WTC11 (cell line): ENCODE data around the gene AFF2. TPM values are rescaled to one million over a fixed set of nuclear protein-coding genes. Genes with fewer than 3 reads are reported as not detected.

ENCODE experiments used
- ATAC-seq: fragments of 200-7000 bp; cut with Tn5 transposase; 2 replicates; pipeline ENCODE4 v1.10.0; 2021; ENCODE audit warnings: mild to moderate bottlenecking, moderate library complexity
- CTCF ChIA-PET: fragments of 300-600 bp; sonication (Branson Sonifier 250); formaldehyde crosslinking; loops from one replicate; lab custom pipeline; 2021; ENCODE audit warnings: antibody characterized with exemption; lab: Charles Lee
- POLR2A ChIA-PET: fragments of 350-600 bp; sonication (Branson Sonifier 250); formaldehyde crosslinking; loops from one replicate; lab custom pipeline; 2021; ENCODE audit warnings: antibody characterized with exemption; lab: Charles Lee
- DNase-seq: peaks from one replicate; pipeline ENCODE4 v3.0.0; 2021; ENCODE audit warnings: low spot score
- H3K27ac Mint-ChIP-seq: 2 replicates; pipeline ENCODE4 v1.8.0; 2021; ENCODE audit warnings: mixed read lengths
- H3K27me3 Mint-ChIP-seq: 2 replicates; pipeline ENCODE4 v1.8.0; 2021; ENCODE audit warnings: low read depth, mild to moderate bottlenecking, moderate library complexity, mixed read lengths
- H3K36me3 Mint-ChIP-seq: 2 replicates; pipeline ENCODE4 v1.8.0; 2021; ENCODE audit warnings: mixed read lengths
- H3K4me1 Mint-ChIP-seq: 2 replicates; pipeline ENCODE4 v1.8.0; 2022; ENCODE audit warnings: mixed read lengths
- H3K4me3 Mint-ChIP-seq: 2 replicates; pipeline ENCODE4 v1.8.0; 2021; ENCODE audit warnings: mild to moderate bottlenecking, moderate library complexity, mixed read lengths
- H3K9me3 Mint-ChIP-seq: 2 replicates; pipeline ENCODE4 v1.8.0; 2021; ENCODE audit warnings: mixed read lengths
- KAT7 ChIP-seq: sonication (generic); formaldehyde crosslinking; IDR thresholded peaks from 2 replicates; pipeline ENCODE4 v1.8.1; 2023; ENCODE audit warnings: missing genetic modification reagents, mild to moderate bottlenecking, borderline replicate concordance
- NFATC4 ChIP-seq: fragments of 250-450 bp; sonication (Bioruptor Pico); IDR thresholded peaks from 2 replicates; pipeline ENCODE4 v1.9.0; 2021; ENCODE audit warnings: mild to moderate bottlenecking
- NR3C1 ChIP-seq: sonication (generic); formaldehyde crosslinking; conservative IDR thresholded peaks from 2 replicates; pipeline ENCODE4 v1.8.1; 2023; ENCODE audit warnings: low read depth, mild to moderate bottlenecking, missing genetic modification reagents
- RORB ChIP-seq: fragments of 250-450 bp; sonication (Bioruptor Pico); IDR thresholded peaks from 2 replicates; pipeline ENCODE4 v1.9.0; 2021; ENCODE audit warnings: mild to moderate bottlenecking
- TCF7 ChIP-seq: sonication (generic); formaldehyde crosslinking; IDR thresholded peaks from 2 replicates; pipeline ENCODE4 v1.8.0; 2022; ENCODE audit warnings: mild to moderate bottlenecking, low read depth, missing genetic modification reagents, moderate library complexity
- ZNF396 ChIP-seq: fragments of 250-450 bp; sonication (Bioruptor Pico); IDR thresholded peaks from 2 replicates; pipeline ENCODE4 v1.8.0; 2021; ENCODE audit warnings: mild to moderate bottlenecking, moderate library complexity, borderline replicate concordance
- ZNF423 ChIP-seq: fragments of 250-450 bp; sonication (Bioruptor Pico); IDR thresholded peaks from 2 replicates; pipeline ENCODE4 v2.1.2; 2022; ENCODE audit warnings: mild to moderate bottlenecking, moderate library complexity
- total RNA-seq: library from RNA; stranded (reverse); gene quantifications from 3 replicates; pipeline ENCODE4 v1.2.3, GENCODE V29; 2021
- TF ChIP-seq, protein P1 (sequence below): fragments of 250-450 bp; sonication (Bioruptor Pico); IDR thresholded peaks from 2 replicates; pipeline ENCODE4 v1.9.0; 2021; ENCODE audit warnings: mild to moderate bottlenecking, borderline replicate concordance
- TF ChIP-seq, protein P2 (sequence below): sonication (generic); formaldehyde crosslinking; IDR thresholded peaks from 2 replicates; pipeline ENCODE4 v1.8.0; 2022; ENCODE audit warnings: mild to moderate bottlenecking, missing genetic modification reagents
- TF ChIP-seq, protein P3 (sequence below): sonication (generic); formaldehyde crosslinking; IDR thresholded peaks from 2 replicates; pipeline ENCODE4 v1.8.0; 2022; ENCODE audit warnings: missing genetic modification reagents
- TF ChIP-seq, protein P4 (sequence below): fragments of 250-450 bp; sonication (Bioruptor Pico); conservative IDR thresholded peaks from 2 replicates; pipeline ENCODE4 v1.9.0; 2021; ENCODE audit warnings: mild to moderate bottlenecking
- TF ChIP-seq, protein P5 (sequence below): sonication (generic); formaldehyde crosslinking; IDR thresholded peaks from 2 replicates; pipeline ENCODE4 v1.8.1; 2022; ENCODE audit warnings: low read depth, mild to moderate bottlenecking, moderate library complexity, missing genetic modification reagents, borderline replicate concordance
- TF ChIP-seq, protein P6 (sequence below): fragments of 250-450 bp; sonication (Bioruptor Pico); IDR thresholded peaks from 2 replicates; pipeline ENCODE4 v1.9.0; 2021; ENCODE audit warnings: moderate library complexity, mild to moderate bottlenecking, inconsistent platforms, borderline replicate concordance
- TF ChIP-seq, protein P7 (sequence below): sonication (generic); formaldehyde crosslinking; IDR thresholded peaks from 2 replicates; pipeline ENCODE4 v1.8.1; 2022; ENCODE audit warnings: mild to moderate bottlenecking, missing genetic modification reagents, moderate library complexity, borderline replicate concordance
- TF ChIP-seq, protein P8 (sequence below): sonication (generic); formaldehyde crosslinking; IDR thresholded peaks from 2 replicates; pipeline ENCODE4 v1.8.0; 2023; ENCODE audit warnings: missing genetic modification reagents, mild to moderate bottlenecking, borderline replicate concordance

The AFF2 gene
- total RNA-seq, 1 experiment from 2014 or later, result 7.6 TPM

DNA sequence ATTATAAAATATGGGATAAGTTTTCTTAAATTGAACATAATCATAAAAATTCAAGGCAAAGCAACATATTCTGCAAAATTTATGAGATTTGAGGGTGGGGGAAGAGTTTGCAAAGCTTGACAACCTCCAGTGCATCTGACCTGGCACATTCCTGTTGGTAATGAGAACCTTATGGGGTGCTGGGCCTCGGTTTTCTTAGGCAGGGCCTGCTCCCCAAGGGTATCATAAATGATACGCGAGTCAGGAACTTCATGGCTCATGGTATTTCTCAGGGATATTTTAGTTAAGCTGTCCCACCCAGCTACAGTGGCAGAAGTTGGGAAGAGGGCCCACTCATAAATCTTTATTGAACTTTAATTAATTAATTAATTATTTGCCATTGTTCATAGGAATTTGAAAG lies 13.2 kb downstream of the AFF2 start (continued):
- TF ChIP-seq, protein P1, sequence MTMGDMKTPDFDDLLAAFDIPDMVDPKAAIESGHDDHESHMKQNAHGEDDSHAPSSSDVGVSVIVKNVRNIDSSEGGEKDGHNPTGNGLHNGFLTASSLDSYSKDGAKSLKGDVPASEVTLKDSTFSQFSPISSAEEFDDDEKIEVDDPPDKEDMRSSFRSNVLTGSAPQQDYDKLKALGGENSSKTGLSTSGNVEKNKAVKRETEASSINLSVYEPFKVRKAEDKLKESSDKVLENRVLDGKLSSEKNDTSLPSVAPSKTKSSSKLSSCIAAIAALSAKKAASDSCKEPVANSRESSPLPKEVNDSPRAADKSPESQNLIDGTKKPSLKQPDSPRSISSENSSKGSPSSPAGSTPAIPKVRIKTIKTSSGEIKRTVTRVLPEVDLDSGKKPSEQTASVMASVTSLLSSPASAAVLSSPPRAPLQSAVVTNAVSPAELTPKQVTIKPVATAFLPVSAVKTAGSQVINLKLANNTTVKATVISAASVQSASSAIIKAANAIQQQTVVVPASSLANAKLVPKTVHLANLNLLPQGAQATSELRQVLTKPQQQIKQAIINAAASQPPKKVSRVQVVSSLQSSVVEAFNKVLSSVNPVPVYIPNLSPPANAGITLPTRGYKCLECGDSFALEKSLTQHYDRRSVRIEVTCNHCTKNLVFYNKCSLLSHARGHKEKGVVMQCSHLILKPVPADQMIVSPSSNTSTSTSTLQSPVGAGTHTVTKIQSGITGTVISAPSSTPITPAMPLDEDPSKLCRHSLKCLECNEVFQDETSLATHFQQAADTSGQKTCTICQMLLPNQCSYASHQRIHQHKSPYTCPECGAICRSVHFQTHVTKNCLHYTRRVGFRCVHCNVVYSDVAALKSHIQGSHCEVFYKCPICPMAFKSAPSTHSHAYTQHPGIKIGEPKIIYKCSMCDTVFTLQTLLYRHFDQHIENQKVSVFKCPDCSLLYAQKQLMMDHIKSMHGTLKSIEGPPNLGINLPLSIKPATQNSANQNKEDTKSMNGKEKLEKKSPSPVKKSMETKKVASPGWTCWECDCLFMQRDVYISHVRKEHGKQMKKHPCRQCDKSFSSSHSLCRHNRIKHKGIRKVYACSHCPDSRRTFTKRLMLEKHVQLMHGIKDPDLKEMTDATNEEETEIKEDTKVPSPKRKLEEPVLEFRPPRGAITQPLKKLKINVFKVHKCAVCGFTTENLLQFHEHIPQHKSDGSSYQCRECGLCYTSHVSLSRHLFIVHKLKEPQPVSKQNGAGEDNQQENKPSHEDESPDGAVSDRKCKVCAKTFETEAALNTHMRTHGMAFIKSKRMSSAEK (CRISPR knock-in tag), result no peak
- TF ChIP-seq ZNF396 (CRISPR knock-in tag), result no peak
- no peak for TF ChIP-seq TCF7
- TF ChIP-seq, protein P2, sequence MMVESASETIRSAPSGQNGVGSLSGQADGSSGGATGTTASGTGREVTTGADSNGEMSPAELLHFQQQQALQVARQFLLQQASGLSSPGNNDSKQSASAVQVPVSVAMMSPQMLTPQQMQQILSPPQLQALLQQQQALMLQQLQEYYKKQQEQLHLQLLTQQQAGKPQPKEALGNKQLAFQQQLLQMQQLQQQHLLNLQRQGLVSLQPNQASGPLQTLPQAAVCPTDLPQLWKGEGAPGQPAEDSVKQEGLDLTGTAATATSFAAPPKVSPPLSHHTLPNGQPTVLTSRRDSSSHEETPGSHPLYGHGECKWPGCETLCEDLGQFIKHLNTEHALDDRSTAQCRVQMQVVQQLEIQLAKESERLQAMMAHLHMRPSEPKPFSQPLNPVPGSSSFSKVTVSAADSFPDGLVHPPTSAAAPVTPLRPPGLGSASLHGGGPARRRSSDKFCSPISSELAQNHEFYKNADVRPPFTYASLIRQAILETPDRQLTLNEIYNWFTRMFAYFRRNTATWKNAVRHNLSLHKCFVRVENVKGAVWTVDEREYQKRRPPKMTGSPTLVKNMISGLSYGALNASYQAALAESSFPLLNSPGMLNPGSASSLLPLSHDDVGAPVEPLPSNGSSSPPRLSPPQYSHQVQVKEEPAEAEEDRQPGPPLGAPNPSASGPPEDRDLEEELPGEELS (CRISPR knock-in tag), result no peak
- TF ChIP-seq, protein P3, sequence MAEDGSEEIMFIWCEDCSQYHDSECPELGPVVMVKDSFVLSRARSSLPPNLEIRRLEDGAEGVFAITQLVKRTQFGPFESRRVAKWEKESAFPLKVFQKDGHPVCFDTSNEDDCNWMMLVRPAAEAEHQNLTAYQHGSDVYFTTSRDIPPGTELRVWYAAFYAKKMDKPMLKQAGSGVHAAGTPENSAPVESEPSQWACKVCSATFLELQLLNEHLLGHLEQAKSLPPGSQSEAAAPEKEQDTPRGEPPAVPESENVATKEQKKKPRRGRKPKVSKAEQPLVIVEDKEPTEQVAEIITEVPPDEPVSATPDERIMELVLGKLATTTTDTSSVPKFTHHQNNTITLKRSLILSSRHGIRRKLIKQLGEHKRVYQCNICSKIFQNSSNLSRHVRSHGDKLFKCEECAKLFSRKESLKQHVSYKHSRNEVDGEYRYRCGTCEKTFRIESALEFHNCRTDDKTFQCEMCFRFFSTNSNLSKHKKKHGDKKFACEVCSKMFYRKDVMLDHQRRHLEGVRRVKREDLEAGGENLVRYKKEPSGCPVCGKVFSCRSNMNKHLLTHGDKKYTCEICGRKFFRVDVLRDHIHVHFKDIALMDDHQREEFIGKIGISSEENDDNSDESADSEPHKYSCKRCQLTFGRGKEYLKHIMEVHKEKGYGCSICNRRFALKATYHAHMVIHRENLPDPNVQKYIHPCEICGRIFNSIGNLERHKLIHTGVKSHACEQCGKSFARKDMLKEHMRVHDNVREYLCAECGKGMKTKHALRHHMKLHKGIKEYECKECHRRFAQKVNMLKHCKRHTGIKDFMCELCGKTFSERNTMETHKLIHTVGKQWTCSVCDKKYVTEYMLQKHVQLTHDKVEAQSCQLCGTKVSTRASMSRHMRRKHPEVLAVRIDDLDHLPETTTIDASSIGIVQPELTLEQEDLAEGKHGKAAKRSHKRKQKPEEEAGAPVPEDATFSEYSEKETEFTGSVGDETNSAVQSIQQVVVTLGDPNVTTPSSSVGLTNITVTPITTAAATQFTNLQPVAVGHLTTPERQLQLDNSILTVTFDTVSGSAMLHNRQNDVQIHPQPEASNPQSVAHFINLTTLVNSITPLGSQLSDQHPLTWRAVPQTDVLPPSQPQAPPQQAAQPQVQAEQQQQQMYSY, result no peak
- TF ChIP-seq, protein P4, sequence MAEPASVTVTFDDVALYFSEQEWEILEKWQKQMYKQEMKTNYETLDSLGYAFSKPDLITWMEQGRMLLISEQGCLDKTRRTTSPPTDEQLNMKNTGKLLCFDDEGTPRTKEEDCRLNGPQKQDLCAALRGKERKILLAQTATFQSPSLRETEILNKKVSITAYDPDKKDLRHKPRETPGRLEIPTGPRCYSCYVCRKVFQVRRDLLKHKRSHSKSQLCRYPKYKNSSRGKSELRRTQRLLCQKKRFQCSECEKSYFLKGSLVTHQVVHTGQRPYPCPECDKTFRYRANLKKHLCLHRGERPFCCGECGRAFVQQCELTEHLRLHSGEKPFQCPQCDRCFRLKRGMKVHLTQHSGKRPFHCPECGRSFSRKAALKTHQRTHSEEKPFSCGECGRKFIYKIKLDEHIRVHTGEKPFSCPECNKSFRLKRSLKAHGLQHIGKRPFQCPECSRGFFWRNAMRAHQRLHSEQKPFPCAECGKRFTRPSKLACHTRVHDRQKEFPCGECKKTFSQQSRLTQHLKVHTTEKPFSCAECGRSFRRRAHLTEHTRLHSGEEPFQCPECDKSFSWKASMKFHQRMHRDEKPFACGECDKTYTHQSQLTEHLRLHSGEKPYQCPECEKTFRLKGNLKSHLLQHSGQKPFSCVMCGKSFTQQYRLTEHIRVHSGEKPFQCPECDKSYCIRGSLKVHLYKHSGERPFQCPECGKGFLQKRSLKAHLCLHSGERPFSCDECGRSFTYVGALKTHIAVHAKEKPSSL (CRISPR knock-in tag), result no peak
- TF ChIP-seq, protein P5, sequence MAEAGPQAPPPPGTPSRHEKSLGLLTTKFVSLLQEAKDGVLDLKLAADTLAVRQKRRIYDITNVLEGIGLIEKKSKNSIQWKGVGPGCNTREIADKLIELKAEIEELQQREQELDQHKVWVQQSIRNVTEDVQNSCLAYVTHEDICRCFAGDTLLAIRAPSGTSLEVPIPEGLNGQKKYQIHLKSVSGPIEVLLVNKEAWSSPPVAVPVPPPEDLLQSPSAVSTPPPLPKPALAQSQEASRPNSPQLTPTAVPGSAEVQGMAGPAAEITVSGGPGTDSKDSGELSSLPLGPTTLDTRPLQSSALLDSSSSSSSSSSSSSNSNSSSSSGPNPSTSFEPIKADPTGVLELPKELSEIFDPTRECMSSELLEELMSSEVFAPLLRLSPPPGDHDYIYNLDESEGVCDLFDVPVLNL (CRISPR knock-in tag), result no peak

DNA sequence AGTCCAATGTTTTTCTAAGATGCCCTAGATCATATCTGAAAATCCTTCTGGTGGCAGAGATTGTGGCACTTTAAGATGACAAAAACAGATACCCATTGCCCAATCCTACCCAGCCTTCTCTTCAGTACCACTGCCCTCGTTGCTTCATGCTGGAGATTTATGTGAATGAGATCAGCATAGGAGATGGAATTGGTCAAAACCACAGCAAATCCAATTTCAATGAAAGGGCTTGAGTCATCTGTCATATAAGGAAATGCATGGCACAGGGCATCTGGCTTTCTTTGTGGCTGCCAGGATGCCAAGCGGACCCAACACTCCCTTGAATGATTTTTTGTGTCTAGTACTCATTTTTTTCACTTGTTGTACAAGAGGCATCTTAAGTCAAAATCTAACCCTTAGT lies 16.8 kb downstream of the AFF2 start:
- H3K27ac Mint-ChIP-seq, result no peak overlapping the region
- ChIA-PET CTCF (no interaction called here), POLR2A (no interaction called here)
- no peak for ATAC-seq
- no peaks in the 10 kb centered on the region for H3K9me3 Mint-ChIP-seq
- no peak overlapping the region for H3K4me3 Mint-ChIP-seq
- H3K36me3 Mint-ChIP-seq, result no peaks in the 10 kb centered on the region
- no peak for DNase-seq
- no peaks in the 10 kb centered on the region for H3K27me3 Mint-ChIP-seq
- H3K4me1 Mint-ChIP-seq, result peaks cover 20% of the 10 kb centered on the region
- TF ChIP-seq, protein P6, sequence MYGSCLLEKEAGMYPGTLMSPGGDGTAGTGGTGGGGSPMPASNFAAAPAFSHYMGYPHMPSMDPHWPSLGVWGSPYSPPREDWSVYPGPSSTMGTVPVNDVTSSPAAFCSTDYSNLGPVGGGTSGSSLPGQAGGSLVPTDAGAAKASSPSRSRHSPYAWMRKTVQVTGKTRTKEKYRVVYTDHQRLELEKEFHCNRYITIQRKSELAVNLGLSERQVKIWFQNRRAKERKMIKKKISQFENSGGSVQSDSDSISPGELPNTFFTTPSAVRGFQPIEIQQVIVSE, result no peak
- TF ChIP-seq NR3C1 (CRISPR knock-in tag) (no peak), RORB (CRISPR knock-in tag) (no peak), ZNF423 (no peak), KAT7 (no peak), NFATC4 (no peak)
- TF ChIP-seq, protein P7, sequence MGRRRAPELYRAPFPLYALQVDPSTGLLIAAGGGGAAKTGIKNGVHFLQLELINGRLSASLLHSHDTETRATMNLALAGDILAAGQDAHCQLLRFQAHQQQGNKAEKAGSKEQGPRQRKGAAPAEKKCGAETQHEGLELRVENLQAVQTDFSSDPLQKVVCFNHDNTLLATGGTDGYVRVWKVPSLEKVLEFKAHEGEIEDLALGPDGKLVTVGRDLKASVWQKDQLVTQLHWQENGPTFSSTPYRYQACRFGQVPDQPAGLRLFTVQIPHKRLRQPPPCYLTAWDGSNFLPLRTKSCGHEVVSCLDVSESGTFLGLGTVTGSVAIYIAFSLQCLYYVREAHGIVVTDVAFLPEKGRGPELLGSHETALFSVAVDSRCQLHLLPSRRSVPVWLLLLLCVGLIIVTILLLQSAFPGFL (CRISPR knock-in tag), result no peak
- TF ChIP-seq, protein P8, sequence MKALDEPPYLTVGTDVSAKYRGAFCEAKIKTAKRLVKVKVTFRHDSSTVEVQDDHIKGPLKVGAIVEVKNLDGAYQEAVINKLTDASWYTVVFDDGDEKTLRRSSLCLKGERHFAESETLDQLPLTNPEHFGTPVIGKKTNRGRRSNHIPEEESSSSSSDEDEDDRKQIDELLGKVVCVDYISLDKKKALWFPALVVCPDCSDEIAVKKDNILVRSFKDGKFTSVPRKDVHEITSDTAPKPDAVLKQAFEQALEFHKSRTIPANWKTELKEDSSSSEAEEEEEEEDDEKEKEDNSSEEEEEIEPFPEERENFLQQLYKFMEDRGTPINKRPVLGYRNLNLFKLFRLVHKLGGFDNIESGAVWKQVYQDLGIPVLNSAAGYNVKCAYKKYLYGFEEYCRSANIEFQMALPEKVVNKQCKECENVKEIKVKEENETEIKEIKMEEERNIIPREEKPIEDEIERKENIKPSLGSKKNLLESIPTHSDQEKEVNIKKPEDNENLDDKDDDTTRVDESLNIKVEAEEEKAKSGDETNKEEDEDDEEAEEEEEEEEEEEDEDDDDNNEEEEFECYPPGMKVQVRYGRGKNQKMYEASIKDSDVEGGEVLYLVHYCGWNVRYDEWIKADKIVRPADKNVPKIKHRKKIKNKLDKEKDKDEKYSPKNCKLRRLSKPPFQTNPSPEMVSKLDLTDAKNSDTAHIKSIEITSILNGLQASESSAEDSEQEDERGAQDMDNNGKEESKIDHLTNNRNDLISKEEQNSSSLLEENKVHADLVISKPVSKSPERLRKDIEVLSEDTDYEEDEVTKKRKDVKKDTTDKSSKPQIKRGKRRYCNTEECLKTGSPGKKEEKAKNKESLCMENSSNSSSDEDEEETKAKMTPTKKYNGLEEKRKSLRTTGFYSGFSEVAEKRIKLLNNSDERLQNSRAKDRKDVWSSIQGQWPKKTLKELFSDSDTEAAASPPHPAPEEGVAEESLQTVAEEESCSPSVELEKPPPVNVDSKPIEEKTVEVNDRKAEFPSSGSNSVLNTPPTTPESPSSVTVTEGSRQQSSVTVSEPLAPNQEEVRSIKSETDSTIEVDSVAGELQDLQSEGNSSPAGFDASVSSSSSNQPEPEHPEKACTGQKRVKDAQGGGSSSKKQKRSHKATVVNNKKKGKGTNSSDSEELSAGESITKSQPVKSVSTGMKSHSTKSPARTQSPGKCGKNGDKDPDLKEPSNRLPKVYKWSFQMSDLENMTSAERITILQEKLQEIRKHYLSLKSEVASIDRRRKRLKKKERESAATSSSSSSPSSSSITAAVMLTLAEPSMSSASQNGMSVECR (CRISPR knock-in tag), result no peak
